ENCODE results near the gene CENPS.

DNA sequence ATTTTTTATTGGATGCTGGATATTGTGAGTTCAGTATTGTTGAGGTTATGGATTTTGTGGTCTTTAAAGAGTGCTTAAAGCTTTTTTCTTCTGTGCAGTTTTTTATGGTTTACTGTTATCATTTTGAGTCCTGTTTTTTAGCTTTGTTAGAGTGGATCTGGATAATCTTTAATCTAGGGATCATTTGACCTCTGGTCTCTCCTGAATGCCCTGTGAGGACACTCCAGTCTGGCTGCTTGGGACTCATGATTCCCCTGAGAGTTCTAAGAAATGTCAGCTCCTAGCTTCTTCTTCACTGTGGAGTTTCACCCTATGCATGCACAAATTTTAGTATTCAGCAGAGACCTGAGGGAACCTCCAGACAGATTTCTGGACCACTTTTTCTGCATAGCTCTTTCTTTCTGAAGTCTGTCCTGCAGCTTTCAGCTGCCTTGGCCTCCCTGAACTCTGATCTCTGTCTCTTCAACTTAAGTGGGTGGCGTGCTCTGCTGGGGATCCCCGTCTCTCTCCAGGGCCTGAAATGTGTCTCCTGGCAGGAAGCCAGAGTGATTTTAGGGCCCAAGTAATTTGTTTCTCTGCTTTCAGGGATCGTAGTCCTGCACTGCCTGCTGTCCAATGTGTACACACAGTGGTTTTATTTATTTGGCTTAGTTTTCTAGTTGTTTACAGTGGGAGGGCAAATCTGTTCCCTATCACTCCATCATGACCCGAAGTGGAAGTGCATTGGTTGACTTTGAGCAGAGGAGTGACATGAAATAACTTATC is 59.2 kb downstream of the CENPS start:
- TF ChIP-seq RBM17 (IDR thresholded peaks at IDR 0.05; ENCODE audit: borderline replicate concordance, low read depth, low read length), result no peak
- no peak for TF ChIP-seq ZNF280A (IDR thresholded peaks at IDR 0.05; ENCODE audit: low read depth, partially characterized antibody)

All from K562 (cell line).